Activated CD8-positive, alpha-beta memory T cell treated with anti-CD3 and anti-CD28 coated beads, Interleukin-2, amount 50 U/mL, for 24 hours (primary cell): ENCODE measurements around the gene HMGB3.
"Not testable (repeated sequence)": the region's sequence is repeated elsewhere in the genome, so short reads cannot be mapped to it uniquely, and the experiment has no call there.

Source experiments
- DNase-seq: peaks from one replicate; pipeline ENCODE4 v3.0.0-alpha.2; 2020; ENCODE audit errors: extremely low read depth

HMGB3 gene

GRCh38 chrX:150977411-150978162, 5.5 kb upstream of the HMGB3 start:
- no peak for DNase-seq

- DNase-seq, result no peak
Observed at GRCh38 chrX:150980186-150980585, 2.9 kb upstream of the HMGB3 start.

GRCh38 chrX:150980711-150981110, 2.4 kb upstream of the HMGB3 start:
- no peak for DNase-seq

- no peak for DNase-seq
Observed at GRCh38 chrX:150982235-150982787, 824 bp upstream of the HMGB3 start.

- DNase-seq, result no peak
Observed at GRCh38 chrX:150983521-150984168, 510 bp downstream of the HMGB3 start.

GRCh38 chrX:150984169-150984824, 1.2 kb downstream of the HMGB3 start:
- DNase-seq, result no peak

GRCh38 chrX:150987687-150988086, 4.6 kb downstream of the HMGB3 start:
- not testable (repeated sequence) for DNase-seq

GRCh38 chrX:150989420-150989819, 6.3 kb downstream of the HMGB3 start:
- DNase-seq, result no peak

- DNase-seq, result no peak
Observed at GRCh38 chrX:150990910-150991309, 7.8 kb downstream of the HMGB3 start.

- no peak for DNase-seq
Observed at GRCh38 chrX:151000861-151001331, 17.8 kb downstream of the HMGB3 start.

- DNase-seq, result no peak
Observed at GRCh38 chrX:151004085-151004484, 20.9 kb downstream of the HMGB3 start.

GRCh38 chrX:151006410-151007109, 23.4 kb downstream of the HMGB3 start:
- no peak for DNase-seq

- no peak for DNase-seq
Observed at GRCh38 chrX:151009582-151009981, 26.4 kb downstream of the HMGB3 start.

- DNase-seq, result no peak
Observed at GRCh38 chrX:151013164-151013743, 30.1 kb downstream of the HMGB3 start.

GRCh38 chrX:151015684-151016083, 32.5 kb downstream of the HMGB3 start:
- no peak for DNase-seq

- no peak for DNase-seq
Observed at GRCh38 chrX:151019856-151020255, 36.7 kb downstream of the HMGB3 start.

GRCh38 chrX:151030845-151031244, 47.7 kb downstream of the HMGB3 start:
- no peak for DNase-seq

GRCh38 chrX:151031391-151031975, 48.3 kb downstream of the HMGB3 start:
- no peak for DNase-seq

- DNase-seq, result no peak
Observed at GRCh38 chrX:151039351-151039750, 56.2 kb downstream of the HMGB3 start.
